ENCODE results near the gene SUMO3. TPM values are rescaled to one million over a fixed set of nuclear protein-coding genes. Genes with fewer than 3 reads are reported as not detected.

SUMO3 gene
- total and polyA plus RNA-seq, 2 of the 13 experiments (the other 11 are each of a cell fraction or from before 2014, with no cell fraction given) = 51.4 to 92.4 TPM

- peaks cover 44 to 71% of the 10 kb centered on the region in 2 experiments for H3K36me3 ChIP-seq (replicated peaks in 1 of 2; ENCODE audit: control insufficient read depth in 1 of 2, insufficient read depth in 2 of 2, low read length in 2 of 2)
- DNase-seq (ENCODE audit: low spot score) (no peak), FAIRE-seq (no peak), ATAC-seq (no peak)
- intact Hi-C loops (cut with micrococcal nuclease; ENCODE audit: unreplicated experiment) = no loop called here
- in situ Hi-C loops (cut with HindIII; ENCODE audit: extremely low pct_ligation_motif_present, low pct_unique_long_range_greater_than_20kb) = no loop called here
- TSS peak; percentile 54 for BruUV-seq (replicated peaks)
- no peaks in the 10 kb centered on the region for H3K27me3 ChIP-seq (ENCODE audit: control insufficient read depth in 1 of 2, insufficient read depth in 2 of 2, low read length in 2 of 2)
- H3K4me1 ChIP-seq (ENCODE audit: insufficient read depth, low read length) = peaks cover 56% of the 10 kb centered on the region
- WGBS (ENCODE audit: low lambda C conversion rate) = 83% methylated on average over 22 of the region's 26 CpGs
- CTCF ChIA-PET (ENCODE audit: low intra/inter-chr PET ratio, low total read pairs) = no interaction called here
- no peaks in the 10 kb centered on the region for H3K9me3 ChIP-seq (ENCODE audit: low read length)
- H3K27ac ChIP-seq (ENCODE audit: extremely low read length, insufficient read depth, low read length) = no peak overlapping the region
- H3K4me3 ChIP-seq (replicated peaks in 1 of 3; ENCODE audit: insufficient read depth in 1 of 3, low read depth in 2 of 3, low read length in 3 of 3) = no peak overlapping the region
- H3K4me2 ChIP-seq (ENCODE audit: low read depth, low read length) = no peak overlapping the region
- POLR2A ChIA-PET = interaction anchor here (1.4 kb wide), 1 partner anchor 19 kb away, joined by 5 read pairs; no protein-coding TSS in a partner anchor
- H2AFZ ChIP-seq (ENCODE audit: low read length) = no peak overlapping the region
- no peak overlapping the region for H3K9ac ChIP-seq (ENCODE audit: insufficient read depth, low read depth, low read length)
- H4K20me1 ChIP-seq (ENCODE audit: insufficient read depth, low read length) = peaks cover 78% of the 10 kb centered on the region
- H3K79me2 ChIP-seq (ENCODE audit: insufficient read depth, low read length) = peaks cover 30% of the 10 kb centered on the region
- TF ChIP-seq ZBTB38 (CRISPR knock-in tag; IDR thresholded peaks at IDR 0.05) (peak; percentile 95), SMC3 (IDR thresholded peaks at IDR 0.05; ENCODE audit: low read length) (no peak), DMTF1 (CRISPR knock-in tag; IDR thresholded peaks at IDR 0.05) (no peak), SAP130 (CRISPR knock-in tag; IDR thresholded peaks at IDR 0.05; ENCODE audit: low read depth) (peak; percentile 64; the same call in 1 of the 2 replicates), NR0B2 (CRISPR knock-in tag; IDR thresholded peaks at IDR 0.05) (no peak), FOXO4 (CRISPR knock-in tag; conservative IDR thresholded peaks at IDR 0.05) (no peak), MXD1 (CRISPR knock-in tag; IDR thresholded peaks at IDR 0.05) (no peak), ZSCAN12 (CRISPR knock-in tag; IDR thresholded peaks at IDR 0.05) (no peak), TBX3 (IDR thresholded peaks at IDR 0.05; ENCODE audit: borderline replicate concordance) (no peak), MXI1 (IDR thresholded peaks at IDR 0.05; ENCODE audit: borderline replicate concordance, low read depth, low read length) (peak; percentile 39; the same call in 1 of the 3 replicates), USF2 (IDR thresholded peaks at IDR 0.05; ENCODE audit: low read depth, low read length) (no peak), USF2 (CRISPR knock-in tag; IDR thresholded peaks at IDR 0.05; ENCODE audit: borderline replicate concordance) (peak; percentile 49; the same call in 1 of the 2 replicates), HNF4A (CRISPR knock-in tag; IDR thresholded peaks at IDR 0.05) (peak; percentile 46), NR2C2 (CRISPR knock-in tag; IDR thresholded peaks at IDR 0.05; ENCODE audit: borderline replicate concordance) (no peak)
Measured at GRCh38 chr21:44850905-44851657, 33.2 kb upstream of the SUMO3 start.
